HG03135 (cell line): Measurements from ENCODE around the gene HIC1.

Experiments
- ATAC-seq: cut with Tn5 transposase; IDR thresholded peaks from one replicate; pipeline ENCODE4 v1.9.1; 2021; ENCODE audit warnings: mild to moderate bottlenecking, moderate library complexity; ENCODE audit not compliant: unreplicated experiment

Gene HIC1

DNA sequence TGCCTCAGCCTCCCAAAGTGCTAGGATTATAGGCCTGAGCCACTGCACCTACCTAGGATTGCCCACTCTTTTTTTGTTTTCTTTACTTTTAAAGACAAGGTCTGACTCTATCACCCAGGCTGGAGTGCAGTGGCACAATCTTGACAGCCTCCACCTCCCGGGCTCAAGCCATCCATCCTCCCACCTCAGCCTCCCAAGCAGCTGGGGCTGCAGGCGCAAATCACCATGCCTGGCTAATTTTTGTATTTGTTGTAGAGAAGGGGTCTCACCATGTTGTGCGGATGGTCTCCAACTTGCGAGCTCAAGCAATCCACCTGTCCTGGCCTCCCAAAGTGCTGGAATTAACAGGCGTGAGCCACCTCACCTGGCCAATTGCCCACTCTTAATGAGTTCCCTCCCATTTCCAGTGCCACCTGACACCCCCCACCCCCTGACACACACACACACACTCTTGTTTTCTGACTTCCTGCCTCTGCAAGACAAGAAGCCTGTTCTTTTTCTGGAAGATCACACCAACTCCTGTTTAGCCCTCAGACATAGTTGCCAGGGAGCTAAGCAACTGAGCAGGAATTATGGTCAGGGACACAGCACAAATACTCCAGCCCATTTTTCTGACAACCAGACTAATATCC lies 10.5 kb upstream of the HIC1 start:
- no peak for ATAC-seq

DNA sequence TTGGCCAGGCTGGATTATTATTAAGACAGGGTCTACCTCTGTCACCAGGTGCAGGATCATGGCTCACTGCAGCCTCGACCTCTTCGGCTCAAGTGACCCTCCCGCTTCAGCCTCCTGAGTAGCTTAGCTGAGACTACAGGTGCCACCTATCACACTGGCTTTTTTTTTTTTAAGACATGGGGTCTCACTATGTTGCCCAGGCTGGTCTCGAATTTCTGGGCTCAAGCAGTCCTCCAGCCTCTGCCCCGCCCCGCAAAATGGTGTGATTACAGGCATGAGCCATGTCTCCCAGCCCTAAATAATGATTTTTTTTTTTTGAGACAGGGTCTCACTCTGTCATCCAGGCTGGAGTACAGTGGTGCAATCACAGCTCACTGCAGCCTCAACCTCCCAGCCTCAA lies 7.3 kb upstream of the HIC1 start:
- no peak for ATAC-seq

GRCh38 chr17:2048805-2049204 lies 6.1 kb upstream of the HIC1 start:
- no peak for ATAC-seq

- peak; percentile 48 for ATAC-seq
Observed at GRCh38 chr17:2049333-2050299, 5.3 kb upstream of the HIC1 start.

DNA sequence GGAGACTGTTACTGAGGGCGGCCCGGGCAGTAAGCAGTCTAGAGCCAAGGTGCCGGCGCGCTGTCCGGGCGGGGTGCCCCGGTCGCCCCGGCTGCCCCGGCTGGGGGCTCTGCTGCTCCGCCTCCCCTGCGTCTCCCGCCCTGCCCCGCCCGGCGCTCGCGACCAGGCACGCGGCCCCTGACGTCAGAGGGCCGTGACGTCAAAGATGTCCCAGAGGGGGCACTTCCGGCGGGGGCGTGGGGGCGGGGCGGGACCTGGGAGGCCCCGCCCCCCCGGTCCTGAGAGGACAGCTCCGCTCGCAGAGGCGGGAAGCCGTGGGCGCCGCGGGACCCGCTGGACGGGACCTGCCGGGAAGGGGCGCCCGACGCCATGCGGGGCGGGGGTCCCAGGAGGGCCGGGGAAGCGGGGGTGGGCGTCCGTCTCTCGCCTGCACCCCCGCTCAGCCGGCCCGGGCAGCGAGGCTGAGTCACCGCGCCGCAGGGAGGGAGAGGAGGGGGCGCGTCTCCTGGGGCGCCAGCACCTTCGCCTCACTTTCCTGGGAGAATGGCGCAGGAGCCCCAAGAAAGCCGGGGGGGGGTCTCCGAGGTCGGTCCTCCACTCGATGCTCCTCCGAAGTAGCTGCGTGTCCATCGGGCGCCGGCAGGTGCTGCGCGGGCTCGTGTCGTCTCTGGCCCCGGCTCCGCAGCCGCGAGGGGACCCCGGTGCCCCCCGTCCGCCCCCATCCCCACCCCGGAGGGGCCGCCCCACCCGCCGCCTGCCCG lies 4.4 kb upstream of the HIC1 start:
- ATAC-seq, result peak; percentile 8

GRCh38 chr17:2051061-2051932 lies 3.6 kb upstream of the HIC1 start:
- no peak for ATAC-seq

DNA sequence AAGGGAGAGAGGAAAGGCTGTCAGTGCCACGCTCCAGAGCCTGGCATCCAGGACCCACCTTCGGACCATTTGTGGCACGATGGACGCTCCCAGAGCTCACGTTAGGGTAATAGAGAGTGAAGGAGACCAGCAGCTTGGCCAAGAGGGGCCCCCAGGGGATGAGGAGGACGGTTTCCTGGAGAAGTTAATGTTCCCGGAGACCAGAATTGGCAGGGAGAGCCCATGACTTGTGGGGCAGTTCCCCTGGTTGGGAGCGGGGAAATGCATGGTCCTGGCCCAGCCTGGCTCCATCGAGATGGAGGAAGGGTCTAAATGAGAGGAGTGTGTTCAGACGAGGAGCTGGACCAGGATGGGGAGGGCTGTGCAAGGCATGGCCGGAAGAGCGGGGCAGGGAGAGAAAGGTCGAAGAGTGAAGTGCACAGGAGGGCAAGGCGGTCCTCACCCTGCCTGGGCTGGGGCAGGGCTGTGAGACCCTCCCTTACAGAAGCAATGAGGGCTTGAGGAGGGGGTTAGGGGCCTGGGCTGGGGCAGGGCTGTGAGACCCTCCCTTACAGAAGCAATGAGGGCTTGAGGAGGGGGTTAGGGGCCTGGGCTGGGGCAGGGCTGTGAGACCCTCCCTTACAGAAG lies 2.9 kb upstream of the HIC1 start:
- no peak for ATAC-seq

GRCh38 chr17:2053380-2054261 lies 1.3 kb upstream of the HIC1 start:
- no peak for ATAC-seq

DNA sequence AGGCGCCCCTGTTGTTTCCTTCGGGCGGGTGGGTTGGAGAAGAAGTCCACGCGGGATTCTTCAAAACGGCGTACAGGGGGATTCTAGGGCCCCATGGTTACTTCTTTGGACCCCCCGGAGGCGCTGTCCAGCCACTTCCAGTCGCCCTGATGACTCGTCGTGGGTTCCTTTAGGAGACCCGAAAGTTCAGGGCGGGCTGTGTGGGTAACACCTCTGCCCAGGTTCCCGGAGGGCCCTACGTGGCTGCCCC lies 716 bp upstream of the HIC1 start:
- no peak for ATAC-seq

DNA sequence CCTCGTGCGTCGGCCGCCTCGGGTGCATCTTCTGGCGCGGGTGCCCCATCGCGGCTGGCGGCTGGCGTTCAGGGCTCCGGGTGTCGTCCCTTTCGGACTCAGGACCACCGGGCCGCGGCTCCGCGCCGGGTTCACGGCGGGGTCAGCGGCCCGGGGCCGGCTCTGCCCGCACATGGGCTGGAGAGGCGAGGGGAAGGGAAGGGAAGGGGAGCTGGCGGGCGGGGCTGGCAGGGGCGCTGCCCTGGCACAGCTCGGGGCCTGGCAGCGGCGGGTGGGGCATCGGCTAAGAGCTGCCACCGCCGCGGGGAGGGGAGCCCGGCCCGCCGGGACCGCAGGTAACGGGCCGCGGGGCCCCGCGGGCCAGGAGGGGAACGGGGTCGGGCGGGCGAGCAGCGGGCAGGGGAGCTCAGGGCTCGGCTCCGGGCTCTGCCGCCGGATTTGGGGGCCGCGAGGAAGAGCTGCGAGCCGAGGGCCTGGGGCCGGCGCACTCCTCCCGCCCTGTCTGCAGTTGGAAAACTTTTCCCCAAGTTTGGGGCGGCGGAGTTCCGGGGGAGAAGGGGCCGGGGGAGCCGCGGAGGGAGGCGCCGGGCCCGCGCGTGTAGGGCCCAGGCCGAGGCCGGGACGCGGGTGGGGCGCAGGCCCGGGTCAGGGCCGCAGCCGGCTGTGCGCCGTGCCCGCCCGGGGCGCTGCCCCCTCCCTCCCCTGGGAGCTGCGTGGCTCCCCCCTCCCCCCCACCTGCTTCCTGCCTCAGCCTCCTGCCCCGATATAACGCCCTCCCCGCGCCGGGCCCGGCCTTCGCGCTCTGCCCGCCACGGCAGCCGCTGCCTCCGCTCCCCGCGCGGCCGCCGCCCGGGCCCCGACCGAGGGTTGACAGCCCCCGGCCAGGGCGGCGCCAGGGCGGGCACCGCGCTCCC lies 646 bp downstream of the HIC1 start:
- ATAC-seq, result no peak

GRCh38 chr17:2056206-2057174 lies 1.6 kb downstream of the HIC1 start:
- ATAC-seq, result no peak

- ATAC-seq, result no peak
Observed at GRCh38 chr17:2057175-2057759, 2.4 kb downstream of the HIC1 start.

GRCh38 chr17:2057760-2058585 lies 3.1 kb downstream of the HIC1 start:
- ATAC-seq, result no peak

DNA sequence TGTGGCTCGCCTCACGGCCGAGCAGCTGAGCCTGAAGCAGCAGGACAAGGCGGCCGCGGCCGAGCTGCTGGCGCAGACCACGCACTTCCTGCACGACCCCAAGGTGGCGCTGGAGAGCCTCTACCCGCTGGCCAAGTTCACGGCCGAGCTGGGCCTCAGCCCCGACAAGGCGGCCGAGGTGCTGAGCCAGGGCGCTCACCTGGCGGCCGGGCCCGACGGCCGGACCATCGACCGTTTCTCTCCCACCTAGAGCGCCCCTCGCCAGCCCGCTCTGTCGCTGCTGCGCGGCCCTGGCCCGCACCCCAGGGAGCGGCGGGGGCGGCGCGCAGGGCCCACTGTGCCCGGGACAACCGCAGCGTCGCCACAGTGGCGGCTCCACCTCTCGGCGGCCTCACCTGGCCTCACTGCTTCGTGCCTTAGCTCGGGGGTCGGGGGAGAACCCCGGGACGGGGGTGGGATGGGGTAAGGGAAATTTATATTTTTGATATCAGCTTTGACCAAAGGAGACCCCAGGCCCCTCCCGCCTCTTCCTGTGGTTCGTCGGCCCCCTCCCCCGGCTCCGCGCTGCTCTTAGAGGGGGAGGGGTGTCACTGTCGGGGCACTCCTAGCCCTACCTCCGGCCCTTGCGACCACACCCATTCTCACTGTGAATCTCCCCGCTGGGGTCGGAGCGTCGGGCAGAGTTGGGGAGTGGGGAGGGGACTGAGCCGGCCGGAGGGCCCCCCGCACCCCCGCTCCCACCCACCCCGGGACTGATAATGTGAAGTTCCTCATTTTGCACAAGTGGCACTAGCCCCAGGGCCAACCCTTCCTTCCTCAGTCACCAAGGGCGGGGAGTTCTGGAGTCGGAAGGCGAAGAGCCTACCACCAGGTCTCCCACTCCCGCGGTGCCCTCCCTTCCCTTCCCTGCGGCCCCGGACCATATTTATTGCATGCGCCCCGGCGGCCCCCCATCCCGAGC lies 4.0 kb downstream of the HIC1 start:
- no peak for ATAC-seq
